ENCODE data around the gene CAPN15.
A peak's percentile ranks its signal among the peaks of the same experiment; 100 is the strongest.

Gene CAPN15

DNA sequence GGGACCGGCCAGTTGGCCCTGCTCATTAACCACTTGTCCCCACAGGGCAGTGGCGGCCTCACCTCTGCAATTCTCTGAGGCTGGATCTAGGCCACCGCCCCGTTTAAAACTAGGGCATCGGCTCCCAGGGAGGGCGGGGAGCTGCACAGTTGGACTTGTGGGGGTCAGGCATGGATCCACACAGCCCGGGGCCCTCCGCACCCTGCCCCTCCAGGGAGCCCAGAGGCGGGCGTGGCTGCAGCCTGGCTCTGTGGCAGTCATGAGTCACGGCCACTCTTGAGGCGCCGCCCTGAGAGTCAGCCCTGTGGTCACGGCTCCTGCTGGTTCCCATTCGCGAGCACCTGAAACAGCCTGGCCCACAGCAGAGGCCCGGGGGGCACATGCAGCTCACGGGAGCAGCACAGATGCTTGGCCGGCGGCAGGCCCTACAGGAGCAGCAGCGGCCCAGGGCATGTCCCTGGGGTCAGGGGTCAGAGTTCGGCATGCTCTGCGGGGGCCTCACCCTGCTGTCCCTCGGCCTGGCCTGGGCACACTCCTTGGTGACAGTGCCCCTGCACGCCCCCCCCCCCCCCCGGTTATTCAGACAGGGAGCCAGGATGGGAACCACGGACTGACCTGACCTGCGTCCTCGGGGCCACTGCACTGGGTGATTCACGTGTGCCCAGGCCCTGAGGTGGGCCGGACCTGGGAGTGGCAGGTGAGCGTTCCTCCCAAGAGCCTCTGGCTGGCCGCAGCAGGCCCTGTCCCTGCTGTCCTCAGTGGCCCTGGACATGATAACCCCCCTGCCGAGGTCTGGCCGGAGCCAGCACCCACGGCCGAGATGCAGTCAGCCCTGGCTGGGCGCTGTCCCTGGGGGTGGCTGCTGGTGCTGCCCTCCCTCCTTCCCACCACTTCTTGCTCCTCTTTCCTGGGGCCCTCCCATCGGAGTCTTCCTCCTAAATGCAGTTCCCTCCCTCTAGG is 8.2 kb downstream of the CAPN15 start:
- DNase-seq, result peak; percentile 84
- in situ Hi-C loops (cut with HindIII; ENCODE audit: low pct_ligation_motif_present, low pct_unique_long_range_greater_than_20kb, low sequenced_read_pairs), result no loop called here

DNA sequence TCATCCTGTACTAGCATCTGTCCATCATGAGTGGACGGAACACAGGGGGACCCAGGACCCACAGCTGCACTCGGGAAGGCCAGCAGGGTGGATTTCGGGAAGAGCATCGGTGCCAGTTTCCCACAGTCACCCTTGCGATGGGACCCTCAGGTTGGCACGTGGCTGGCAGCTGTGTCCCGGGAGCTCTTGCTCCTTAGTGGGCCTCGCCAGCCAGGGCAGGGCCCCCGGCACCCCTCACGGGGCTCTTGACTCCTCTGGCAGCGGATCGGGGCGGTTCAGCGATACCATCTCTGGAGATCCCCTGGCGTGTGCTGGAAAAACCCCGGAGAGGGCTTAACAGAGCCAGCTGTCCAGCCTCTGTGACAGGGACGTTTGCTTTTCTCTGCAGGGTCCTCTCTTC is 9.2 kb downstream of the CAPN15 start:
- in situ Hi-C loops (cut with HindIII; ENCODE audit: low pct_ligation_motif_present, low pct_unique_long_range_greater_than_20kb, low sequenced_read_pairs), result no loop called here
- DNase-seq, result no peak

DNA sequence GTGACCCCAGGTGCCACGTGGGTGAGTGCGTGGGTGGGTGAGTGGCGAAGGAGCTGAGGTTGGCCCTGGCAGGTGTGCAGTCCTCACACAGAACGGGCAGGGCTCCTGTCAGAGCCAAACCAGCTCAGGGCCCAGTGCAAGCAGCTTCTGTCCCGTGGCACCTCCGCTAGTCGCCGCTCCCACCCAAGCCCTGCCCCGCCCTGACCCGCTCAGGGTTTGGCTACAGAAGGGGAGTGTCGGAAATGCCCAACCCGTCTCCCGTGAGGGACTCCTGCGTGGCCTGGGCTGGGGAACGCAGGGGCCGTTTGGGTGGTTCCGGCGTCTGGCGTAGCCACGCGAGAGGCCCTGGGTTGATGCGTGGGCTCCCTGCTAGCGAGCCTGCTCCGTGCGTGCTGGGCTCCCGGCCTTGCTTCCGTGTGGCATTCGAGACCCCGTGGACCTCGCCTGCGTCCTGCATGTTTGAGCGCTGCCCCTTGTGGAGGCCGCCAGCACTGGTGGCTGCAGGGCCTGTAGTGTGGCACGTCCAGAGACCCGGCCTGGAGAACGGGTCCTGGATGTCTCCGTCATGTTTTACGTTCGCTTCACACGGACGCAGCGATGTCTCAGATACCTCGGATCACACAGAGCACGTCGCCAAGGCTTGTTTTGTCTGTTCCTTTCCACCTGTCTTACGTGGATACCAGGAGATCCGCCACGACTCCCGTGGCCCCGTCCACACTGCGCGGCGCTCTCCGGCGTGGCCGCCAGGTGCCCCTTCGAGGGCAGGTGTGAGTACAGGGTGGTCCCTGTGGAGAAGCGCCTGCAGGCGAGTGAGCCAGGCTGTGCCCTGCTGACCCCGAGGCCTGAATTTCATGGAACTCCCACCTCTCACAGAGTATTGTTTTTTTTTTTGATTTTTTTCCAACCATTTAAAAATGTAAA is 10.2 kb downstream of the CAPN15 start:
- in situ Hi-C loops (cut with HindIII; ENCODE audit: low pct_ligation_motif_present, low pct_unique_long_range_greater_than_20kb, low sequenced_read_pairs), result no loop called here
- no peak for DNase-seq

DNA sequence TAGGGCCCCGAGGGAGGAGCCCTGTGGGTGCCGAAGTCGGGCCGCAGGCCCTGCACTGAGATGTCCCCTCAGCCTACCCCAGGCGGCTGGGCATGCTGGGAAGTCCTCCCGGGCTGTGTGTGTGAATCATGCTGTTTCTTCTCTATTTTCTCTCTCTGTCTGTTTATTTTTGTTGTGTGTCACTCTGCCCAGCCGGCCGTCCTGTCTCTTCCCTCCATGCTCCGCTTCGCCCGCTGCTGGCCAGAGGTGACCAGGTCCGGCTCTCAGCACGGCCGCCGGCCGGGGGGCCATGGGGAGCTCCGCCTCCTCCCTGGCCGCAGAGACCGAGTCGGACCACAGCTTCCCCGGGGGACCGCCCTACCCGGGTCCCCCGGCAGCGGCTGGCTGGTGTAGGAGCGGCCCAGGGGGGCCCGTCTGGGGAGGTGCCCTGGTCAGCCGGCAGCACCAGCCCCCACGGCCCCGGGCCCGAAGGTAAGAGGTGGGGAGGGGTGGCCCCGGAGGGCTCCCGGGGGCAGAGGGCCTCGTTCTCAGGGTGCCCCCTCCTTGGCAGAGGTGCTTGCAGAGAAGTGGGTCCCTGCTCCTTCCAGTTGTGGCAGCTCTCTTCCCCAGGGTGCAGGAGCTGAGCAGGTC is 12.5 kb downstream of the CAPN15 start:
- in situ Hi-C loops (cut with HindIII; ENCODE audit: low pct_ligation_motif_present, low pct_unique_long_range_greater_than_20kb, low sequenced_read_pairs), result no loop called here

DNA sequence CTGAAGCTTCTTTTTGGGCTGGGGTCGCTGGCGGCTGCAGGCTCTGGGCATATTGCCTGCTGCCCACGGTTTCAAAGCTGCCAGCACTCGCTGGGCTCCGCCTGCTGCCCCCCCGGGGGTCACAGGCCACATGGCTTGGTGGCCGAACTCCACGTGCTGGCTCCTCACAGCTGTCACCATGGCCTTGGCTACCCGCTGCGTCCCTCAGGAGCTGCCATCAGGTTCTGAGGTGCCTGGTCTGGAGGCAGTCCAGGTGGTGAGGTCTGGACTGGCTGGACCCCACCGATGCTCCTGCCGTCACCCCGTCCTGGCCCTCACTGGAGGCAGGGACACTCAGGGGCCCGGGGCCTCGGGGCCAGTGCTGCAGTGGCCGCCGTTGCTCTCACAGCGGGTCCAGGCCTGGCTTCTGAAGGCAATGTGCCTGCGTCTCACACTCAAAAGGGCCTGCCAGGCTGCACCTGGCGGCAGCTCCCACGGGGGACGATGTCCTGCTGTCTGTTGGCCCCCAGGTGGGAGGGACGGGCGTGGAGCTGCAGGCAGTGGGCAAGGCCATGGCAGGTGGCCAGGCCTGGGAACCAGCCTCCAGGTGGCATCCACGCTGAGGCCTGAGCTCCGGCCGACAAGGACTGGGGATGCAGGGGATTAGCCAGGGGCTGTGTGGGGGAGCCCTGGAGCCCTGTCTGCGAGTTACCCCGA is 13.3 kb downstream of the CAPN15 start:
- no peak for DNase-seq
- in situ Hi-C loops (cut with HindIII; ENCODE audit: low pct_ligation_motif_present, low pct_unique_long_range_greater_than_20kb, low sequenced_read_pairs), result no loop called here

More for the DNA sequence above, 12.5 kb downstream of the CAPN15 start:
- no peak for DNase-seq

DNA sequence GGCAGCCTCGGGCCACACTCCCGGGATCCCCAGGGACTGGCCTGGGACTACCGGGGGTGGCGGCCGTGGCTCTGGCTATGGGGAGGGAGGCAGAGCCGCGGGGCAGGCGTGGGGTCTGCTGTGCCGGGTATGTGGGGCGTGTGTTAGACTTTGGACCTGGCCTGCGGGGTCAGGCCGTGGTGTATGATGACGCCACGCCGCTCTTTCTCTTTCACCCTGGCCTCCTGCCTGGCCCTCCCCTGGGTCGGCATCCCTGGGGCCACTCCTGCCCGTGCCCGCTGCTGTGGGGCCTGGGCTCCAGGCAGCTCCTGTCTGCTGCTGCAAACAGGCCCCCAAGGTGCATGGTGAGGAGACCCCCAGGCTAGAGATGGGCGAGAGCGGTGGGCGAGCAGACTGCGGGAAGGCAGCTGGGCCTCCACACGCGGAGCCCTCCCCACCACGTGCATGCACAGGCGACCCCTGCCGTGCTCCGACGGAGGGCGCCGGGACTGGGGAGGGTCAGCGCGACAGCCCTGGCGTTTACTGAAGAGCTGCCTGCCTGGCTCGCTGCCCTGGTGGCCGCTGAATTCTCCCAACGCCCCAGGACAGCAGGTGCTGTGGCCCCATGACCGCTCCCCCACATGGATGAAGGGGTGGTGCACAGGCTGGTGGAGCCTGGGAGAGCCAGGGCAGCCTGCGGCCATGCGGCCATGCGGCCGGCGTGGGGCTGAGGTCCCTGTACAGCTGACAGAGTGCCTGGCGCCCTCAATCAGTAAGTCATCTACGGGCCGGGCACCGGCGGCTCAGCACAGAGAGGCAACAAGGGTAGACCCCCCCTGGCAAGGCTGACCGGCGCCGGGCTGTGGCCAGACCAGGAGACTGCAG is 16.0 kb downstream of the CAPN15 start:
- DNase-seq, result no peak
- in situ Hi-C loops (cut with HindIII; ENCODE audit: low pct_ligation_motif_present, low pct_unique_long_range_greater_than_20kb, low sequenced_read_pairs), result no loop called here

DNA sequence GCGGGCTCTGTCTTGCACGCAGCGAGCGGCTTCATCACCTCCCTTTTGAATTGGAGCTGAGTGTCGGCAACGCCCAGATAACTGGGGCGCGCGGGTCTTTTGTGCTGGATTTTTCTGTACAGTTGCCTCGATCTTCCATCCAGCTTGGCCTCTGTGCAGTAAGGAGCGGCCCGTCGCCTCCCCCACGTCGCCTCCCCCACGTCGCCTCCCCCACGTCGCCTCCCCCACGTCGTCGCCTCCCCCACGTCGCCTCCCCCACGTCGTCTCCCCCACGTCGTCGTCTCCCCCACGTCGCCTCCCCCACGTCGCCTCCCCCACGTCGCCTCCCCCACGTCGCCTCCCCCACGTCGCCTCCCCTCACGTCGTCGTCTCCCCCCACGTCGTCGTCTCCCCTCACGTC is 17.0 kb downstream of the CAPN15 start:
- in situ Hi-C loops (cut with HindIII; ENCODE audit: low pct_ligation_motif_present, low pct_unique_long_range_greater_than_20kb, low sequenced_read_pairs), result no loop called here
- DNase-seq, result no peak

DNA sequence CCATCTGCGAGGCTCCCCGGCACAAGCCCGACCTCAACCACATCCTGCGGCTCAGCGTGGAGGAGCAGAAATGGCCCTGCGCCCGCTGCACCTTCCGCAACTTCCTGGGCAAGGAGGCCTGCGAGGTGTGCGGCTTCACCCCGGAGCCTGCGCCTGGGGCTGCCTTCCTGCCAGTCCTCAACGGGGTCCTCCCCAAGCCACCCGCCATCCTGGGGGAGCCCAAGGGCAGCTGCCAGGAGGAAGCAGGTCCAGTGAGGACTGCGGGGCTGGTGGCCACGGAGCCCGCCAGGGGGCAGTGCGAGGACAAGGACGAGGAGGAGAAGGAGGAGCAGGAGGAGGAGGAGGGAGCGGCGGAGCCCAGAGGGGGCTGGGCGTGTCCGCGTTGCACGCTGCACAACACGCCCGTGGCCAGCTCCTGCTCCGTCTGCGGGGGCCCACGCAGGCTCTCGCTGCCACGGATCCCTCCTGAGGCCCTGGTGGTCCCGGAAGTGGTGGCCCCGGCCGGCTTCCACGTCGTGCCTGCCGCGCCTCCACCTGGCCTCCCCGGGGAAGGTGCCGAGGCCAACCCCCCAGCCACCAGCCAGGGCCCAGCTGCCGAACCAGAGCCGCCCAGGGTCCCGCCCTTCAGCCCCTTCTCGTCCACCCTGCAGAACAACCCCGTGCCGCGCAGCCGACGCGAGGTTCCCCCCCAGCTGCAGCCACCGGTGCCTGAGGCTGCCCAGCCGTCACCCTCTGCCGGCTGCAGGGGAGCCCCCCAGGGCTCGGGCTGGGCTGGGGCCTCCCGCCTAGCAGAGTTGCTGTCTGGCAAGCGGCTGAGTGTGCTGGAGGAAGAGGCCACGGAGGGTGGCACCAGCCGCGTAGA is 19.6 kb downstream of the CAPN15 start:
- peak; percentile 74 for DNase-seq
- in situ Hi-C loops (cut with HindIII; ENCODE audit: low pct_ligation_motif_present, low pct_unique_long_range_greater_than_20kb, low sequenced_read_pairs), result no loop called here

DNA sequence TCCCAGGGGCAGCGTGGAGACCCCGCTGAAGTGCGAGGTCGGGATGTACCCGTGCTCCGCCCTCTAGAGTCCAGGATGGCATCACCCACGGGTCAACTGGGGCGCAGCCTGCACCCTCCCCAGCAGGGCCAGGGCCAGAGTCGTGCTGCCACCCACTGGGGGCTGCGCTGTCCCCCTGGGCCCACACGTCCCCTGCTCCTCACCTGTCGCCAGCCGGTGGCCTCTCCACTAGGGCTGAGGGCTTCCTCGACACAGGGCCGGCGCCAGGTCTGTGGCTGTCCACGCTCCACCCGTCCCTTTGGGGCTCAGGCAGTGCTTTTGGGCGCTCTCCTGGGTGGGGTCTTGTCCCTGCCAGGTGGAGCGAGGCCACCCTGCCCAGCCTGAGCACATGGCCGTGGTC is 21.1 kb downstream of the CAPN15 start:
- in situ Hi-C loops (cut with HindIII; ENCODE audit: low pct_ligation_motif_present, low pct_unique_long_range_greater_than_20kb, low sequenced_read_pairs), result no loop called here
- DNase-seq, result no peak

DNA sequence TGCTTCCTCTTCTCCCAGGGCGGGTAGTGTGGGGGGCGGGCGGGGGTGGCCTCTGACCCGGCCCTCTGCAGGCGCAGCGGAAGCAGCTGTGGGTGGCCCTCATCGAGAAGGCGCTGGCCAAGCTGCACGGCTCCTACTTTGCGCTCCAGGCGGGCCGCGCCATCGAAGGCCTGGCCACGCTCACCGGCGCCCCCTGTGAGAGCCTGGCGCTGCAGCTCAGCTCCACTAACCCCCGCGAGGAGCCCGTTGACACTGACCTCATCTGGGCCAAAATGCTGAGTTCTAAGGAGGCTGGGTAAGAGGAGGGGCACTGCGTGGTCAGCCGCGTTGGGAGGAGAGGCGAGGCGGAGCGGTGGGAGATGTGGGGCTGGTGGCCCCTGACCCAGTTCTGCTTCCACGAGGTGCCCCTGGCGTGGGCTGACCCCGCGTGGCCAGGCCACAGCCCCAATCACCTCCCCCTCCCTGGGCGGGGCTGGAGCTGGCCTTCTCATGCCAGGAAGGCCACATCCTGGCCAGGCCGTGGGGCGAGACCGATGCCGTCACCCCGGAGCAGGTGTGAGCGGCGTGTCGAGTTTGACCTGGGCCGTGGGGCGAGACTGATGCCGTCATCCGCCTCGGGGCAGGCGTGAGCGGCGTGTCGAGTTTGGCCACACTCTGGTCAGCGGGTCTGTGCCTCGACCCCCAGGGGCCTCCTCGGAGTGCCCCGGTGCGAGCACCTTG is 22.2 kb downstream of the CAPN15 start:
- in situ Hi-C loops (cut with HindIII; ENCODE audit: low pct_ligation_motif_present, low pct_unique_long_range_greater_than_20kb, low sequenced_read_pairs), result no loop called here
- no peak for DNase-seq

DNA sequence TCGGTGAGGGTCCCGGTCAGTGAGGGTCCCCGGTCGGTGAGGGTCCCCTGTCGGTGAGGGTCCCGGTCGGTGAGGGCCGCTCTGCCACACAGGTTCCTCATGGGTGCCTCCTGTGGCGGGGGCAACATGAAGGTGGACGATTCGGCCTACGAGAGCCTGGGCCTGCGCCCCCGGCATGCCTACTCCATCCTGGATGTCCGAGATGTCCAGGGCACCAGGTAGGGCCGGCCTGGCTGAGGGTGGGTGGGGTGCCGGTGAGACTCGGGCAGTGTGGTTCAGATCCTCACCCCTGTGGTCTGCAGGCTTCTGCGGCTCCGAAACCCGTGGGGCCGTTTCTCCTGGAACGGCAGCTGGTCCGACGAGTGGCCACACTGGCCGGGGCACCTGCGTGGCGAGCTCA is 23.7 kb downstream of the CAPN15 start:
- DNase-seq, result no peak
- in situ Hi-C loops (cut with HindIII; ENCODE audit: low pct_ligation_motif_present, low pct_unique_long_range_greater_than_20kb, low sequenced_read_pairs), result no loop called here

DNA sequence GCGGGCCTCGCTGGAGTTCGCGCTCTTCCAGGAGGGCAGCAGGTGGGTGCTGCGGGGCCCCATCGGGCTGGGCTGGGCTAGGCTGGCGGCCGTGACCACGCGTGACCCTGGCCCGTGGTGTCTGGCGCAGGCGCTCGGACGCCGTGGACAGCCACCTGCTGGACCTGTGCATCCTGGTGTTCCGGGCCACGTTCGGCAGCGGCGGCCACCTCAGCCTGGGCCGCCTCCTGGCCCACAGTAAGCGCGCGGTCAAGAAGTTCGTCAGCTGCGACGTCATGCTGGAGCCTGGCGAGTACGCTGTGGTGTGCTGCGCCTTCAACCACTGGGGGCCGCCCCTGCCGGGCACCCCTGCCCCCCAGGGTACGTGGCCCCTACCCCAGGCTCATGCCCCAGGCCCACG is 24.7 kb downstream of the CAPN15 start:
- in situ Hi-C loops (cut with HindIII; ENCODE audit: low pct_ligation_motif_present, low pct_unique_long_range_greater_than_20kb, low sequenced_read_pairs), result no loop called here
- no peak for DNase-seq

DNA sequence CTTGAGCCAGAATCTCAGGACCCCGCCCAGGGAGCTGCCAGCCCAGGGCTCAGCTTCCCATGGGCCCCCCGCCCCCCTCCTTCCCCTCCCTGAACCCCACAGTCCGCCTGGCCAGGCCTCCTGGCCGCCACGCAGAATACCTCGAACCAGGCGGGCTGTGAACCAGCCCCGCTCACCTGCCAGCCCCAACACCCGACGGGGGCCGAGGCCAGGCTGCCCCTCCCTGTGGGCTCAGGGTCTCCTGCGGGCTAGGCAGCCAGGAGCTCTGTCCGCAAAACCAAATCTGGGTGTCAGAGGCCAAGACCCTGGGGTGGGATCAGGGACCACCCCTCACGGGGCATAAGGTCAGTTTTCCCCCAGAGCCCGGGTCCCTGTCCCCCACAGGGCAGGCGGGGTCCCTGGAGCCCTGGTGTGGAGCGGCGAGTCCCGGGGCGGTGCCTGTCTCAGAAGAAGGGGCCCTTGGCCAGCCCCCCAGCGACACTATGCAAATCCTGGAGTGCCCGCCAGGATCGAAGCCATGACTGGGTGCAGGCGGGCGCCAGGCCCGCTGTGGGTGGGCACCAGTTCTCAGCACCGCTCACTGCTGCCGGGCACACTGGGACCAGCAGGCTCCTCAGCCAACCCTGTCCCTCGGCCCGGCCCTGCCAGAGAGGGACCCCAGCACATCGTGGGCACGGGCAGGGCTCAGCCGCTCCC is 26.2 kb downstream of the CAPN15 start:
- no peak for DNase-seq
- in situ Hi-C loops (cut with HindIII; ENCODE audit: low pct_ligation_motif_present, low pct_unique_long_range_greater_than_20kb, low sequenced_read_pairs), result no loop called here

DNA sequence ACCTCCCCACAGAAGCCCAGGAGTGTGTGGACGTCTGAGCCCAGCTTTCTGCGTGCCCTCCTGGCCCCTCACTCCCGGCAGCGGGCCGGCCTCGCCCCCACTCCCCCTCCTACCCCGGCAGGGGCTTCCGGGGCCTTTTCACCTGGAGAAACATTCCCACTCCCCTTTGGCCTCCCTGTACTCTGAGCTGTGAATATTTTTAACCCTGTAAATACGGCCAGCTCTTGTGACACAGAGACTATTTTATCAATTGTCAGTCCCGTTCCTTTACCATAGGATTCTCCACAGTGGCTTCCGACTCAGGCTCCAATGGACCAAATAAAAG is 26.7 kb downstream of the CAPN15 start:
- DNase-seq, result no peak
- in situ Hi-C loops (cut with HindIII; ENCODE audit: low pct_ligation_motif_present, low pct_unique_long_range_greater_than_20kb, low sequenced_read_pairs), result no loop called here

DNA sequence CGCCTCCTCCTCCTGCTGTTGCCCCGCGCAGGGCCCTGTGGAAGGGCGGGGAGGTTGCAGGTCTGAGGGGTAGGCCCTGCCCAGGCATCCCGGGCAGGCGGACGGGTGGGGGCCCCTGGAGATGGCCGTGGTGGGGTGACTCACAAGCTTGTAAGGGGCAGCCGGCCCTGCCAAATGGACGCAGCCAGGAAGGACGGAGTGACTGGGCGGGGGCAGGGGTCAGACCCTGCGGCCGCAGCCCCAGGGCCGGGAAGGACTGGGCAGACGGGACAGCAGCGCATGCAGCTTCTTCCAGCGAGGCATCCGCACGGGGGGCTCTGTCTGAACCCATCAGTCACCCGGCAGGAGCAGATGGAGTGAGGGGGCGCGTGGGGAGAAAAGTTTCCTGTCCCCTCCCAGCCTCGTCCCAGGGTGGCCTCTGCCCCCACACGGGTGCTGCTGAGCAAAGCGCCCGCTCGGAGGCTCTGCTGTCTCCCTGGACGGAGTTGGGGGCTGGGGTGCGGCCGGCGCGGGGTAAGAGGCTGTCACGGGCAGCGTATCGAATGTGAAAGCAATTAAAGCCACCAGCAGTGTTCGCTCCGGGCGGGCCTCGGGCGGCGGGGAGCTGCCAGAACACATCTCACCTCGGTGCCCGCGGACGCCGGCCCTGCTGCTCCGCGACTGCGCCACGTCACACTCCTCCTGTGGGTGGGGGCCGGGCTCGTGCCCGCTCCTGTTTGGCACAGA is 27.3 kb downstream of the CAPN15 start:
- no peak for DNase-seq
- in situ Hi-C loops (cut with HindIII; ENCODE audit: low pct_ligation_motif_present, low pct_unique_long_range_greater_than_20kb, low sequenced_read_pairs), result no loop called here

Measured in ACHN (cell line).